OCI-LY7 (cell line): ENCODE results near the gene CCR5AS.

ENCODE experiments used
- EZH2phosphoT487 ChIP-seq: fragments of 200-600 bp; sonication (generic); IDR thresholded peaks from 2 replicates; pipeline ENCODE4 v1.6.1; 2018; ENCODE audit warnings: low read depth, borderline replicate concordance, mild to moderate bottlenecking, mixed run types, antibody characterized with exemption, low read length, moderate library complexity, mixed read lengths
- TF ChIP-seq, protein P1 (sequence below): fragments of 200-600 bp; sonication (generic); conservative IDR thresholded peaks from 2 replicates; pipeline ENCODE4 v1.5.1; 2014; ENCODE audit warnings: mild to moderate bottlenecking, antibody characterized with exemption, low read length, moderate library complexity, mixed read lengths

DNA sequence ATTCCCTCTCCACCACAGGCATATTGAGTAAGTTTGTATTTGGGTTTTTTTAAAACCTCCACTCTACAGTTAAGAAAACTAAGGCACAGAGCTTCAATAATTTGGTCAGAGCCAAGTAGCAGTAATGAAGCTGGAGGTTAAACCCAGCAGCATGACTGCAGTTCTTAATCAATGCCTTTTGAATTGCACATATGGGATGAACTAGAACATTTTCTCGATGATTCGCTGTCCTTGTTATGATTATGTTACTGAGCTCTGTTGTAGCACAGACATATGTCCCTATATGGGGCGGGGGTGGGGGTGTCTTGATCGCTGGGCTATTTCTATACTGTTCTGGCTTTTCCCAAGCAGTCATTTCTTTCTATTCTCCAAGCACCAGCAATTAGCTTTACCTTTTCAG, 37.7 kb downstream of the CCR5AS start:
- TF ChIP-seq, protein P1, sequence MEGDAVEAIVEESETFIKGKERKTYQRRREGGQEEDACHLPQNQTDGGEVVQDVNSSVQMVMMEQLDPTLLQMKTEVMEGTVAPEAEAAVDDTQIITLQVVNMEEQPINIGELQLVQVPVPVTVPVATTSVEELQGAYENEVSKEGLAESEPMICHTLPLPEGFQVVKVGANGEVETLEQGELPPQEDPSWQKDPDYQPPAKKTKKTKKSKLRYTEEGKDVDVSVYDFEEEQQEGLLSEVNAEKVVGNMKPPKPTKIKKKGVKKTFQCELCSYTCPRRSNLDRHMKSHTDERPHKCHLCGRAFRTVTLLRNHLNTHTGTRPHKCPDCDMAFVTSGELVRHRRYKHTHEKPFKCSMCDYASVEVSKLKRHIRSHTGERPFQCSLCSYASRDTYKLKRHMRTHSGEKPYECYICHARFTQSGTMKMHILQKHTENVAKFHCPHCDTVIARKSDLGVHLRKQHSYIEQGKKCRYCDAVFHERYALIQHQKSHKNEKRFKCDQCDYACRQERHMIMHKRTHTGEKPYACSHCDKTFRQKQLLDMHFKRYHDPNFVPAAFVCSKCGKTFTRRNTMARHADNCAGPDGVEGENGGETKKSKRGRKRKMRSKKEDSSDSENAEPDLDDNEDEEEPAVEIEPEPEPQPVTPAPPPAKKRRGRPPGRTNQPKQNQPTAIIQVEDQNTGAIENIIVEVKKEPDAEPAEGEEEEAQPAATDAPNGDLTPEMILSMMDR, result no peak
- no peak for TF ChIP-seq EZH2phosphoT487
